ENCODE data around the gene TSHZ3.

The TSHZ3 gene

DNA sequence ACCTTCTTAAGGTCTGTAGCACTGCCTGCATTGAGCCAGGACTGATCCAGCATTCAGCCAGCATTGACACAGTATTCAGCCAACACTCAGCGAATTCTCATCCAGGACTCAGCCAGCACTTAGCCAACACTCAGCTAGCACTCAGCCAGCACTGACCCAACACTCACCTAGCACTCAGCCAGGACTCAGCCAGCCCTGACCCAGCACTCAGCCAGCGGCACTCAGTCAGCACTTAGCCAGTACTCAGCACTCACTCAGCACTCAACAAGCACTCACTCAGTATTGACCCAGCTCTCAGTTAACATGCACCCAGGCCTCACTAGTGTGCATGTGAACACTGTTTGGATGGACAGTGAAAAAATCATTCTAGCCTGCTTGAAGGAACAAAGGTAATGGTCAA is 55.0 kb downstream of the TSHZ3 start:
- ChIA-PET POLR2A (no interaction called here), CTCF (no interaction called here)
- no peak for TF ChIP-seq CTCF (IDR thresholded peaks at IDR 0.05; ENCODE audit: control extremely low read depth, extremely low read depth, low read depth, missing control alignments)
- DNase-seq (ENCODE audit: extremely low spot score): no peak

DNA sequence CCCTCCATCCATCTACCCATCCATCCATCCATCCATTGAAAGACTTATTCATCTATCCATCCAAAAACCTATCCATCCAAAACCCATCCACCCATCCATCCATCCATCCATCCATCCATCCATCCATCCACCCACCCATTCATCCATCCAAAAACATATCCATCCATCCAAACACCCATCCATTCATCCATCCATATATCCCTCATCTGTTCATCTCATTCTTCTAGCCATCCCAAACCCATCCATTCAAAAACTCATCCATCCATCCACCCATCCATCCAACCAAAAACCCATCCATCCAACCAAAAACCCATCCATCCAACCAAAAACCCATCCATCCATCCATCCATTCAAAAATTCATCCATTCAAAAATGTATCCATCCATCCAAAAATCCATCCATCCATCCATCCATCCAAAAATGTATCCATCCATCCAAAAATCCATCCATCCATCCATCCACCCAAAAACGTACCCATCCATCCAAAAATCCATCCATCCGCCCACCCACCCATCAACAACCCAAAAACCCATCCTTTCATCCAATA is 56.5 kb downstream of the TSHZ3 start:
- DNase-seq (ENCODE audit: extremely low spot score): no peak
- CTCF ChIA-PET: no interaction called here
- no peak for TF ChIP-seq CTCF (IDR thresholded peaks at IDR 0.05; ENCODE audit: control extremely low read depth, extremely low read depth, low read depth, missing control alignments)
- POLR2A ChIA-PET: no interaction called here

DNA sequence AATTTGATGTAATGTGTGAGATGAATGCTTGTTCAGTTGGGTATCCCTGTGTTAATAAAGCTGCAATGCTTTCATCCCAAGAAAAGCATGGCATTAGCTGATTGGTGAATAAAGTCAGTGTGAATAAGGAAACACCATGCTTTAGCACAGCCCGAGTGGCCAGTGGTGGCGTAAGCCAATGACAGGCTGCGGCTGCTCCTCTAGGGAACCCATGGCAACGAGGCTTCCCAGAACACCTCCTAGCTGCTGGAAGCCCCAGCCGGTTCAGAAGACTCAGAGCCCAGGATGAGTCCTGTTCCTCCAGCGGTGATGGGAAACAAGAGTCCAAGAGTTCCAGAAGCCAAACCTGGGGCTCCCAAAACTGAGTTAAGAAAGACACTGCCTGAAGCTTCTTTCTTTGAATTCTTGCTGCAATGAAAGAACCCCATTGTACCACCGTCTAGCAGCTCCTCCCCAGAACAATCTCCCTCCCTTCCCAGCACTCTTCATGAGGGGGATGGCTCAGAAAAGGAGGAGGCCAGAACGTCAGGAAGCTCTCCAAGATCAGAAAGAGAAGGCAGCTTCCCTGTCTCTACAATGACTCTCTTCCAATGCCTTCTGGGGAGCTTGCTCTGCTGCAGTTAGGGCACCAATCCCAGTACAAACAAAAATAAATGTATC is 58.2 kb downstream of the TSHZ3 start:
- no peak for DNase-seq (ENCODE audit: extremely low spot score)
- no peak for TF ChIP-seq CTCF (IDR thresholded peaks at IDR 0.05; ENCODE audit: control extremely low read depth, extremely low read depth, low read depth, missing control alignments)
- POLR2A ChIA-PET: no interaction called here
- CTCF ChIA-PET: no interaction called here

GRCh38 chr19:31289976-31290375 is 59.3 kb downstream of the TSHZ3 start:
- POLR2A ChIA-PET: no interaction called here
- CTCF ChIA-PET: no interaction called here

GRCh38 chr19:31289381-31289880 is 59.8 kb downstream of the TSHZ3 start:
- DNase-seq (ENCODE audit: extremely low spot score): no peak
- no peak for TF ChIP-seq CTCF (IDR thresholded peaks at IDR 0.05; ENCODE audit: control extremely low read depth, extremely low read depth, low read depth, missing control alignments)
- POLR2A ChIA-PET: no interaction called here
- CTCF ChIA-PET: no interaction called here

More at GRCh38 chr19:31289976-31290375, 59.3 kb downstream of the TSHZ3 start:
- no peak for TF ChIP-seq CTCF (IDR thresholded peaks at IDR 0.05; ENCODE audit: control extremely low read depth, extremely low read depth, low read depth, missing control alignments)
- DNase-seq (ENCODE audit: extremely low spot score): no peak

DNA sequence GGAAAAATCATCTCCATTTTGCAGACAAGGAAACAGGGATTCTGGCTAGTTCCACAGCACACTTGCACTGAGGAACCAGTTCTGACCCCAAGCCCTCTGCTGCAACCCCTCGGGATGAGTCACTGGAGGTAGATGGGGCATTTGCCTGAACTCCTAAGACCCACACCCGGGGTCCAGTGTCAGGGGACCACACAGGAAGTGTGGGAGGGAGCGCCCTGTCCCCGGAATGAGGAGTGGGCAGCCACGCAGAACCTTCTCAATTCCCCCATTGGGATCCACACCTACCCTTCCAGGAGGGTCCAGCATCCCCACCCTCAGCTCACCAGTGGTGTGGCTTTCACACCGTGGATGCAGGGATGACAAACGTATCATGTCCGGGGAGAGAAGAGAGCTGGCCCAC is 62.7 kb downstream of the TSHZ3 start:
- POLR2A ChIA-PET: no interaction called here
- TF ChIP-seq CTCF (IDR thresholded peaks at IDR 0.05; ENCODE audit: control extremely low read depth, extremely low read depth, low read depth, missing control alignments): no peak
- CTCF ChIA-PET: no interaction called here
- no peak for DNase-seq (ENCODE audit: extremely low spot score)
